ENCODE results near the gene GALNT18.

Gene GALNT18

DNA sequence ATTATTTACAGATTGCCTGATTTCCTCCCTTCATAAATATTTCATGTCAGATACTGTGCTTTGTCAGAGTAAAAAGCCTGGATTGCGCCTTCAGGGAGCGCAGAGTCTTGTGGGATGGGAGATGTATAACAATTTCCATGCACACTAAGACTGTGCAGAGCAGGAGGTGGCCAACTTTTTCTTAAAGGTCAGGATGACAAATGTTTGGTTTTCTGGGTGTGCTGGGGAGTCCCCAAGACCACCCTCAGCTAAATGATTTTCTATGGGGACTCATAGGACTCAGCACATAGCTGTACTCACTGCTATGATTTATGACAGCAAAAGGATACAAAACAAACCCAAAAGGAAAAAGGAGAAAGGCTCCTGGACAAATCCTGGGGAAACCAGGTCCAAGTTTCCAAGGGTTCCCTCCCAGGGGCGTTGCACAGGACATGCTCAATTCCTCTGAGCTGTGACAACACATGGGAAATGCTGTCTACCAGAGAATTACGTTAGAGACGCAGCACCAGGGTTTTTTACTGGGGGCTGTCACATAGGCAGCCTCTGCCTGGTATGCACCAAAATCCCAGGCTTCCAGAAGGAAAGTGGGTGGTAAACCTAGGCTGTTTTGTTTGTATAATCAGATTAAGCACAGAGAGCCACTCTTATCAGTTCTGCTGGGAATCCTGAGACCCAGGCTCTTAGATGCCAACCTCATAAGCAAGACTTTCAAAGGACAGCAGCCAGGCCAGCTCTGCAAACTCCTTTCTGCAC lies 327.8 kb downstream of the GALNT18 start:
- DNase-seq: no peak

DNA sequence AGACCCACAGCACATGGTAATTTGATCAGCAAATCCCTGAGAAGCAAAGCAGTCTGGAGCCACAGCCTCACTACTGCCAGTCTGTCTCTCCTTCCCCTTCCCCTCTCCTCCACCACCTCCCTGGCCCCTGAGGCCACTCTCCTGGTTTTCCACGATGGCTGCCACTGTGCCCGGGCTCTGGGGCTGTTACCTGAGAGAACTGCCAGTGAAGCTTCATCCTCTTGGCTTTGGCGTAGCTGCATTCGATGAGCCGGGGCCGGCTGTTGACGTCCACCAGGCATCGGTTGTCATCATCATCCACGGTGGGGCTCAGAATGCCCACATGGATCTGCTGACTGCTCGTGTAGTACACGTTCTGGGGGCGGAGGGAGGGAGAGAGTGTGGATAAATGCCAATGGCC lies 329.0 kb downstream of the GALNT18 start:
- no peak for DNase-seq

DNA sequence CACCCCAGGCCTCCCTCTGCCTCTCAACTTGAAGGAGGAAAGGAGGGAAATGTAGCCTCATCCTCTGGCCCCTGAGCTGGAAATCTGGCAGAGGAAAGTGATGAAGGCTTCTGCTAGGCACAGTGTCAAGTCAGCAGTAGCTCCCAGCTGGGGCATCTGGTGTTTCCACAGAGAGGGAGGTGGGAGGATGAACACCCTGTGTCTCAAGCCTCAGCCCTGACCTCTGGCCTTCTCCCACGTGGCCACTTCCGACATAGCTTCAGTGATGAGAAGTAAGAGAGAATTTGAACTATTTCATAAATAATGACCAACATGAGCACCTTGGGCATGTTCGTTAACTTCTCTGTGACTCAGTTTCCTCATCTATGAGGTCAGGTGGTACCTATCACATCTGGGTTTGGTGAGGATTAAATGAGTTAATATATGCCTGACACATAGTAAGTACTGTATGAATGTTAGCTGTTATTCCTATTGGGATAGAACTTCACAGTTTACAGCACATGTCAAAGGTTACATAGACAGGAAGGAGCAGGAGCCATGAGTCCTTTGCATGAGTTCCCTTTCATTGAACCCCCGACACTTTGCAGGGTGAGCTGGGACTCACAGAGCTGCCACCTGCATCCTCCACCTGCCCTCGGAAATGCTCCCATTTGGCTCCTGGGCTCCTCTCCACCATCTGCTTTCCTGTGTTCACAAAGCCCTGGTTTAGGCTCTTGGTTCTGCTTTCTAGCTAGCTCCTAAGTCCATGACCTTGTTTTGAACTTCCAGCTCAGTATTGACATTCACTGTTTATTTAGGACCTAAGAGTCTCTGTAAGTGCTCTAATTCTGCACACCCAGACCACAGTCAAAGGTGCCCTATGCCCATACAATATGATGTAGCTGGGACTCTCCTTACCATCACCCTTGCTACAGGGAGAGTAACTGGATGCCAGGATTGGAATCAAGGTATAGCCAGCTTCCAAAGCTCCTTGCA lies 330.5 kb downstream of the GALNT18 start:
- DNase-seq: no peak

DNA sequence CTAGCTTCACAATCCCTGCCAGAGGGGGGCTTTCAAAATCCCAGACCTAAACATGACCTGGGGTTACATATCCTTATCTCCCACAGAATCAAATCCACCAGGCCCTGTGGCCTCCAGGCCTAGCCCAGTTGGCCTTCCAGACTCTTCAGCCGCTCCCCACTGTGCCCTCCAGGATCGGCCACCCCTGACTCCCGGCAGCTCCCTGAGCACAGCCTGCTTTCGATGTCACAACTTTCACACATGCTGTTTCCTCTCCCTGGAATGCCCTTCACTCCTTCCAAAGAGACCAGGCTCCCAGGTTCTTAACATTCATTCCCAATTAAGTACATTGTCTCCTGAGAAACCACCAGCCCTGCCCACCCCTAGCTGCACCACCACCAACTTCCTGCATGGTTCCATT lies 331.5 kb downstream of the GALNT18 start:
- DNase-seq: no peak

DNA sequence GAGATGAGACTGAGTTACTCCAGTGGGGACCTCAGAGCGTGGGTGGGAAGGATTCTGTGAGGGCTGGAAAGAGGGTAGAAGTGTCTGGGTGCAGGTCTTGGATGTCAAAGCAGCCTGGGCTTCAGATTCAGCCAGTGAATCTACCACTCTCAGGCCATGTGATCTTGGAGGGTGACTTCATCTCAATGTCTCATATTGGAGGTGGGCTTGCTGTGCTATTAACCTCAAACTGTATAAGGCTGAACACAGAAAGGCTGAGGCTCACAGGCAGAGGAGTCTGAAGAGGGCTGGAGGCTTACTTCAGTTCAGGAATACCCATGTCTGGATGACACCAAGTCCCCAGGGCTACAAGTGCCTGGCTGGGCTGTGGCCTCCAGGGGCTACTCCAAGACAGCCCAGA lies 332.1 kb downstream of the GALNT18 start:
- no peak for DNase-seq

DNA sequence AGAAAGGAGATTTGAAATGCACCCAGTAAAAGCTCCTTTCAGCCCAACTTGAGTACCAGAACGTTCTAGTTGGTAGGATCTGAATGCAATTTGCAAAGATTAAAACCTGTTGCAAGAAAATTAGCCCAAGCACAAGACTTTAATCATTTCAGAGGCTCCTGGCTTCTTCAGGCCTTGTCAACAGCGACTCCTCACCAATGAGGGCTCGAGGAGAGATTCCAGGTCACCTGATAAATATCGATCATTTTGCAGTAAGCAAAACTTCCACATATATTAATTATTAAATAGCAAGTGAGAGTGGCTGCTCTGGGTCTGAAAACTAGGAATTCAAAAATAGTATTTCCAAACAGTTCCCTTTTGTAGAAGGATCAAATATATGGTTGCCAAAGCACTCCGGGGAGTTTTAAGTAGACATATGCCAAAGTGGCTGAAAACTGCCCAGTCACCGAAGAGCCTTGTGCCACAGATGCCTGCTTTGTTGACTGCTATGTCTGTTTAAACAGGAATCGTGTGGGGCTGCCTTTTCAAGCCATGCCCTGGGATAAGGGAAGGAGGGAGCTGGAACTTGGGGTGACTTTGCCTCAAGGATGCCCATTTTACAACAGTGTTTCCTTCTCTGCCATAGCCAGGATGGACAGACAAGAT lies 332.7 kb downstream of the GALNT18 start:
- DNase-seq: no peak

DNA sequence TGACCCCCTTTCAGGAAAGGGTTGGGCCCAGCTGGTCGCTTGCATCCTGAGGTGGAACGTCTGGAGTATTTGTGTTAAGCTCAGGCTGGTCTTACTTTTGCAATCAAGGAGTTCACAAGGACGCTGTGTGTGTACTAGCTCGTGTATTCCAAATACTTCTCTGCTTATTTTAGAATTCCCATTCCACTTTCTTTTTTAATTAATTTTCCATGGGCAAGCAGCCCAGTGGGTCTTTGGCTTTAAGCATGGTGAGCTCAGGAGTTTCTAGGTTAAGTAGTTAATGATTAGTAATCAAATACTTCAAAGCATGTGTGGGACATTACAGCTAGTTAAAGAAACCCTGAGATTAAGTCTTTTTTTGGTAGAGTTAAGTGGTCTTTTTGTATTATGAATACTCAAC lies 337.3 kb downstream of the GALNT18 start:
- DNase-seq: no peak

DNA sequence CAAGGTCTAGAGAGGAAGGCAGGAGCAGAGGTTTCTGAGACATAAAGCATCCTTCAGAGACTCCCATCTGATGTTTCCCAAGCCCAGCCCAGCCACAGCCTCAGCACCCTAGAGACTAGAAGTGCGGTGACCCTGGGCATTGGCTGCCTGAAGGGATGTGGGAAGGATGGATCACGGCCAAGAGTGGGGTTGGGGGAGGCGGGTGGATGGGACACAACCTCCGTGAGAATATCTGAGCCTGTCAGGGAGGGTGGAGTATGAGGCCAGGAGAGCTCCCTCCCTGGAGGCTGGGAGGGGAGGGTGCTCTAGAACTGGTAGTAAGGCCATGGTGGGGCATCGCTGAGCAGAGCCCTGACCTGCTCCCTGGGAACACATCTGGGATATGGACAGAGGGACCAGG lies 340.2 kb downstream of the GALNT18 start:
- DNase-seq: no peak

DNA sequence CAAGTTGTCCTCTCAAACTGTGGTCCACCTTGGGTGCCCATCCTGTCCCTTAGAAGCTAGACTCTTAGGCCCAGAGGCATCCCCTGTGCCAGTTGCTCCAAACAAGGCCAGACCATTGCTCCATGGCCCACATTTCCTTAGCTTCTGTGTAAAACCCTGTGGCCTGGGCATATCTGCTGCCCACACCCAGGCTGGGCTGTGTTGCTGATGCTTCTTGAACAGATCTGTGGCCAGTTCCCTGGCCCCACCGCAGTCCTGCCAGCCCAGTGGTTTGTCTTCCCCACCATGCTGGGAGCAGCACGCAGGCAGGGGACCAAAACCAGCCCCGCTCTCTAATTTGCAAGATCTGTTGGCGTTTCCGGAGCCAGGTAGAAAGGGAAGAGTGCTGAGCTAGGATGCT lies 341.0 kb downstream of the GALNT18 start:
- DNase-seq: no peak

DNA sequence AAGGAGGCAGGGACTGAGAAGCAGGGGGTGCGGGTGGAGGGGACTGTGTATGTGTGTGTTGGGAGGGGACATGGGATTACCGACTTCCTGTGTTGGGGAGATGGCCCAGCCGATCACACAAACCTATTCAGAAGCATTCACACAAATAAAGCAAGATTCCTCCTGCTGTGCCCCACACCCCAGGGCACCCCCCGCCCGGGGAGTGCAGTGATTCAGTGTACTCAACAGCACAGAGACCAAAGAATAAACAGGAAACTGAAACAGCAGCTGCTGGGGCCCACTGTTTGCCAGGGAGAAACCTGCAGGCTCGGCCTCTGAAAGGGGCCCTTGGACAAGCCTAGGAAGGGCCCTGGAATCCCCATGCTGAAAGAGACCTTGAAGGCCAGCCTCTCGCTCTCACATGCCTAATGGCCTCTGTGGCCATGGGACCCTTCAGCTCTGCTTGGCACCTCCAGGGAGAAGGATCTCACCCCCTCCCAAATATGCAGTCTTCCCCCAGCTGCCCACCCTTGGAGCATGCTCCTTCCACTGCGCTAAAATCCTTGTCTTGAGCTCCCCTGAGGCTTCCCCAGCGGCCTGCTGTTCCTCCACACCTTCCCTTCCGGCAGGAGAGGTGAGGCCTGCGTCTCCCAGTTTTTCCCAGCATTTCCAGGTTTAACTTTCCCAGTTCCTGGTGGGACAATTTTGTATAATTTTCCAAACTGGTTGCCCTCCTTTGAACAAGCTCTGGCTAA lies 341.7 kb downstream of the GALNT18 start:
- DNase-seq: peak; percentile 52

DNA sequence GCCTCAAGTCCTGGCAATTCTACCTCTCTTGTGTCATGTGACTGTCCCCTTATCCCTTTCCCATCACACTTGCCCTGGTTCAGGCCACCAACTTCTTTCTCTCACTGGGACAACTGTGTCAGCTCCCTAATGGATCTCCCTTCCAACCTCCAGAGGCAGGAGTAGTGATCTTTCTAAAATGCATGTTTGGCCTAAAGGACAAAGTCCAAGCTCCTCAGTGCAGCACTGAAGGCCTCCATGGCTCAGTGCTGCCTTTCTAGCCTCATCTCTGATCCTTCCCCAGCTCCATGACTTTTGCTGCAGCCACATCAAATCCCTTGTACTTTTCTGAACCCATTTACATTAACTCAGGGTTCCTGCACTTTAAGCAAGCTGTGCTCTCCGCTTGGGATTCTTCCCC lies 349.6 kb downstream of the GALNT18 start:
- no peak for DNase-seq

DNA sequence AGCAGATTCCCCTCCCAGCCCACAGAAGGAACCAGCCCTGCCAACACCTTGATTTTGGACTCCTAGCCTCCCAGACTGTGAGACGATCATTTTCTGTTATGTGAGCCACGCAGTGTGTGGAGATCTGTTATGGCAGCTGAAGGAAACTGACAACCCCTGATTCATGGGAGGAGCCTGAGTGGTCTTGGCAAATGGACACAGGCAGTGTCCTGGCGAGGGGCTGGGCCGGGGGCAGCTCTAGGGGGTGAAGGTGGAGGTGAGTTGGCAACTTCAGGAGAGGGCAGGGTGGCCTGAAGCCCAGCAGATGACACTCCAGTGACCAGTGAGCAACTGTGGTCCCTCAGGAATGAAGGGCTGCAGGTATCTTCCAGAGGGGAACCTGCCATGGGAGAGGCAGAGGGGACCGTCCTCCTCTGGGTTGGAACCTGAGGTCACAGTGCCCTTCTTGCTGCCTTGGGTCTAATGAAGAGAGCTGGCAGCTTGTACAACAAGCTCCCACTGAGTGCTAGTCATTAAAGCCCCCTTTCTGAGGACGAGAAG lies 351.5 kb downstream of the GALNT18 start:
- no peak for DNase-seq

DNA sequence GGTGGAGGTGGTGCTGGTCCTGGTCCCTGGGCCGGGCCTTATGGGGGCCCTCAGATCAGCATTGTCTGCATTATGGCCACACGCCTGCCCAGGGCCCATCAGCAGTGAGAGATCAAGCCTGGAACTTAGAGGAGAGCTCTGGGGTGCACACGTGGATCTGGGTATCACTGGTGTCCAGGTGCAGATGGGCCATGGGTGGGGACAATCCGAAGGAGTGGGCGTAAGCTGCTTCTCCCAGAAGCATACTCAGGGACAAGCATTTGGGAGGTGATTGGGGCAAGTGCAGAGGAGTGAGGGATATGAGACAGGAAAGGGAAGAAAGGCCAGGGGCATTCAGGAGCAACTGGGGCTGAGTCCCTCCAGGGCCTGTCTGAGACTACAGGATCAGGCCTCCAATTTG lies 353.1 kb downstream of the GALNT18 start:
- no peak for DNase-seq

DNA sequence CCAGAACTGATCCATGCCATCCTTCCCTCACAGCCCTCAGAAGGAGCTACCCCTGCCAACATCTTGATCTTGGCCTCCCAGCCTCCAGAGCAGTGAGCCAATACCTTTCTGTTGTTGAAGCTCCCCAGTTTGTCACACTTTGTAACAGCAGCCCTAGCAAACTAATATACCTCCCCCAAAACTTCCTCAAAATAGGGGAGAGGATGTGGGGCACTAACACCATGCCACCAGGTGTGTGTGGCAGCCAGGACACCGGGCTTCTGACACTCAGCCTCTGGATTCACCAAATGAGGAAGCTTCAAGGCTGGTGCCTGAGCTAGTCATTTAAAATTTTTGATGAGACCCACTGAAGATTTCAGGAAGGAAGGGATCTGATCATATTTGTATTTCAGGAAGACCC lies 353.7 kb downstream of the GALNT18 start:
- DNase-seq: no peak

DNA sequence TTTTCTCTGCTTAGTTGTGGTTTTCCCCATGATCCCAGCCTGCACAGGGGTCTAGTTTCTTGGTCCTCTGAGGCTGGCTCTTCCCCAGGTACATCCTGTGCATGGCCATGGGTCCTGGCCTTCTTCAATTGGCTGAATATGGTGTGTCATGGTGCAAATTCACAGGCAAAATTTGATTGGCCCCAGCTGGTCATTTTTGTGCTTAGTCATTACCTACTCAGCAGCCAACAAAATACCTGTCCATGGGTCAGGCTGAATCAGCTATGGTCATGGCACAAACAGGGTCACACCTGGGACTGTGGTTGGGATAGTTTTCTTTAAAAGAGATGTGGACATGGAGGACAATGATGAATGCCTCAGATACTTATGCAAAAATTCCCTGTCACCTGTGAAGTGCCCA lies 354.5 kb downstream of the GALNT18 start:
- DNase-seq: no peak

DNA sequence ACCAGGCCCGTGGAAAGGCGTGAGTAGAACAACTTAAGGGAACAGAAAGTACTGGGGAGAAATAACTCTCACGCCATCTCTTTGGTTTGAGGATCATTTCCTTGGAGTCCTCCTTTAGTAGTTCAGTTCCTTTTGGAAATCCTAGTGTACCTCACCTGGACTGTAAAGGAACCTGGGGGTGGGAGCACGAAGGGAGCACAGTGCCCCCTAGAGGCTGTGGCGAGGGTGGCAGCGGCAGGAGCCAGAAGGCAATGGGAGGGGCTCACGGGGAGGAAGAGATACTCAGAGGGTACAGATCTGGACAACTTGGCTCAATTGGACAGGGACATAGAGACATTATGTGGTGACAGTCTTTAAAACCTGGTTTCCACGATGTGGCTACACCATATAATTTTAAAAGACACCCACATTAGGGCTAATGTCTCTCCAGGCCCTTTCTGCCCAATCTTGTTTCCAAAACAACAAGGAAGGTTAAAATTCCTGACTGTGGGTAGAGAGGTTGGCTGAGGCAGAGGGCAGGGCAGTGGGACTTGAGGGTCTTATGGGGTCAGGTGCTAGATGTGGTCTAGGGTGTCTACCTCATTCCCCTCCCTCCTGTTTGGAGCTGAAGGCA lies 355.7 kb downstream of the GALNT18 start:
- no peak for DNase-seq

DNA sequence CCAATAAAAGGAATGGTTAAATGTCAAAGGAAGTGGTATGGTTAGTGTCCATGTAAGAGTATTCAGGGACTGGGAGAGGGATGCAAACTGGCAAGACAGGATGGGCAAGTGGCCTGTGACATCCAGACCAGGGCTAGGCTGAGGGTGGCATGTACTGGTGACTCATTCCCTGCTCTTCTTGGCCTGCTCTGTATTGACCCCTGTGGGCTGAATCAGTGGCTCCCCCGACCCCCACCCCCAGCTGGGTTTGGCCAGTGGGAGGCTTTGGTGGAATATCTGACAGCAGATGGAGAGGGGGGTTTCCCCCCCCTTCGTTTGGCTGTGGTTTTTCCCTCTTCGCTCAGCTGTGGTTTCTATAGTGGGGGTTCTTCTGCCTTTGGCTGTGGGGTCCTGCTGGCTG lies 356.5 kb downstream of the GALNT18 start:
- no peak for DNase-seq

DNA sequence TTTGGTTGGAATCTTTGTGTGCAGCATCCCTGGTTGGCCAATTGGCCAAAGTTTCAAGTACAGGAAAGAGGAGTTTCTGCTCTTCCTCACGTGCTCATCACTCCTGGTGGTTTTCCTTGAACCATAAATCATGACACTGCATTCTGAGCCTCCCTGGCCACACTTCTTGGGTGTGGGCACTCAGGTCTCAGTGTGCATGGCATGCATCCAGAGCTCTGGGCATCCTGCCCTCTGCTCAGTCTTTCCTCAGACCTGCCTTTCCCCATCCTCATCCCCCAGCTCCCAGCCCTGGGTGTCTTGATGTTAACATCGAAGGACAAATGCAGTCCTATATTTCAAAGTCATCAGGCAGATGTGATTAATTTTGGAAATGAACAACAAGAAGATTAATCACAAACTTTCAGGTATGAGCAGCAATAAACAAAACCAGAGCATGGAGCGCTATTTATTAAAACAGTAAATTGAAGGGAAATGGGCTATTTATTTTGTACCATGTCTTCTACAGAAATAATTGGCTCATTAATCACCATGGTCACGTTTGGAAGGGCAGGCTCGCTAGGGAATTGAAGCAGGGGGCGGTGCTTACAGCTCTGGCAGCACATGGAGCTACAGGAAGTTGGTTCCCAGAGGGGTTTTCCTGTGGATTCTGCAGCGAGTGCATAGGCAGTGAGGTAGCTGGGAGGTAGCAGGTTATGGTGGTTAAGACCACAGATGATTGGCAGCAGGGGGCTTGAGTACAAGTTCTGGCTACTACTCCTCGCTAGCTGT lies 358.4 kb downstream of the GALNT18 start:
- peak; percentile 28 for DNase-seq

DNA sequence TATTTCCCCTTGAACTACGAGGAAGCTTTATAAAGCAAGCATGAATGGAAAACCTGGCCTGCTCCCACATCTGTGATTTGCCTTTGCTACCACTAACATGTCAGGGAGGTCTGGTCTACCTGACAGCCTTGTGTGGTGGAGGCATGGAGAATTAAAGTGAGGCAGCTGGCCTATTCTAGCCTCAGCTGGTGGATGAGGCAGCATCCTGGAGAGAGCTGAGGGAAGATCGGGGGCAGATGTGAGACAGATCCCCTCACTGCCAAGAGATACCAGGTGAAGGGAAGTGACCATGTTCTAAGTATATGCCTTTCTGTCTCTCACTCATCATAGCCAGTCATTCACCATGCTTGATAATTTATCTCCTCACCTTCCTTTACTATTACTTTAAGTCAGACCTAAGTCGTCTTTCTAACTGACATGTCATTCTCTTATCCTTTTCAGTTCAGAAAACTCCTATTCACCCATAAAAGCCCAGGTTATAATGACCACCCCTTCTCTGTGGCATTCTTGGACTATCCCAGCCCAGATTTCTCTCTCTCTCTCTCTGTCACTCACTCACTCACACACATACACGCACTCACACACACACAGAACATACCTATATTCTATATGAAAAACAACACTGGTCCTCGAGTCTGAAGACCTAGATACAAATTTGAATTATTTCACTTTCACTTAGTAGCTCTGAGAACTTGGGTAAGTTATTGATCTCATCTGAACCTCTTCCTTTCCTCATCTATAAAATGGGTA lies 359.5 kb downstream of the GALNT18 start:
- no peak for DNase-seq

DNA sequence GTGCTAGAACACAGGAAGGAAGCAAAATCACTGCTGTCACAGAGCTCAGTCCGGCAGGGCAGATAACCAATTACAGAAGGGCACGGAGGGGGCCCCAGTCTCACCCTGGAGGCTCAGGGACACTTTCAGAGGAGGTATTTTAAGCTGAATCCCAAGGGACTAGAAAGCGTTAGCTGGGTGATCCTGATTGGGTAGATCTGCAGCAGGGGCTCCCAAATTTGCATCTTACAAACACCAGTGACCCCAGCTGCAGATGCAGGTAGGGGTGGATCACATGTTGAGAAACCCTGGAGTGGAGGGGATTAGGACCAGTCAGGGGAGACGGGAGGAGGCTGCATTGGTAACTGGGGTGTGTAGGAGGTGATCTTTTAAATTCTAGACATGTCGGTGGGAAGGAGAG lies 360.2 kb downstream of the GALNT18 start:
- DNase-seq: no peak

DNA sequence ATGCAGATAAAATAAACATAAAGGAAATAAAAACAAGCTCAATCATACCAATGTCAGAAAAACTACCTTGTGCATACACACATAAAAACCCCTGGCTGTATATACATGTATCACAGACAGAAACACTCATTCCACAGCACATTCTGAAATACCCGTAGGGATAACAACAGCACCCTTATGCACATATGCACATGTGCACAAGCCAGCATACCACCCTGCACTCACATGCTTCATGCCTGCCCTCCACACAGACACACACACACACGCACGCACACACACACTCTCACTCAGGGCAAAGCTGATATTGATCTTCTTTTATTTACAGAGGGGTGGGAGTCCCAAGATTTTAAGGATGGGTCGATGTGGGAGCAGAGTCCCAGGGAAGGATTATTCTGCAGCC lies 360.9 kb downstream of the GALNT18 start:
- no peak for DNase-seq
